ENCODE results near the gene ATXN1. TPM values are rescaled to one million over a fixed set of nuclear protein-coding genes. Genes with fewer than 3 reads are reported as not detected.

Gene ATXN1
- total RNA-seq, 1 experiment from 2014 or later: 27.0 TPM

GRCh38 chr6:16355699-16356446, 405.4 kb downstream of the ATXN1 start:
- Histone ChIP-seq H2AFZ (ENCODE audit: low read length) (no peak overlapping the region), H3K27ac (ENCODE audit: low read length) (peak overlapping the region; percentile 14), H3K36me3 (ENCODE audit: low read depth, low read length) (no peaks in the 10 kb centered on the region), H3K4me3 (ENCODE audit: low read length) (peak overlapping the region; percentile 7; the same call in 1 of the 2 replicates), H3K79me2 (ENCODE audit: low read length) (no peaks in the 10 kb centered on the region), H4K20me1 (ENCODE audit: low read length) (no peaks in the 10 kb centered on the region), H3K27me3 (ENCODE audit: low read length) (no peaks in the 10 kb centered on the region), H3K9ac (ENCODE audit: low read length) (no peak overlapping the region), H3K4me2 (ENCODE audit: low read length) (peak overlapping the region; percentile 68), H3F3A (ENCODE audit: low read length, unreplicated experiment) (no peaks in the 10 kb centered on the region), H3K9me2 (replicated peaks; ENCODE audit: low read length) (no peaks in the 10 kb centered on the region), H3K4me1 (ENCODE audit: insufficient read depth, low read length) (peaks cover 21% of the 10 kb centered on the region), H3K9me3 (ENCODE audit: low read length) (no peaks in the 10 kb centered on the region)
- intact Hi-C loops (cut with micrococcal nuclease): no loop called here
- BruUV-seq (replicated peaks): no TSS peak
- POLR2A ChIA-PET (ENCODE audit: unreplicated experiment): no interaction called here
- CTCF ChIA-PET: interaction anchor here (0.7 kb wide), 1 partner anchor 45 kb away, joined by 3 read pairs; no protein-coding TSS in a partner anchor
- DNase-seq (peak; percentile 77), ATAC-seq (peak; percentile 84)
- TF ChIP-seq, protein P1, sequence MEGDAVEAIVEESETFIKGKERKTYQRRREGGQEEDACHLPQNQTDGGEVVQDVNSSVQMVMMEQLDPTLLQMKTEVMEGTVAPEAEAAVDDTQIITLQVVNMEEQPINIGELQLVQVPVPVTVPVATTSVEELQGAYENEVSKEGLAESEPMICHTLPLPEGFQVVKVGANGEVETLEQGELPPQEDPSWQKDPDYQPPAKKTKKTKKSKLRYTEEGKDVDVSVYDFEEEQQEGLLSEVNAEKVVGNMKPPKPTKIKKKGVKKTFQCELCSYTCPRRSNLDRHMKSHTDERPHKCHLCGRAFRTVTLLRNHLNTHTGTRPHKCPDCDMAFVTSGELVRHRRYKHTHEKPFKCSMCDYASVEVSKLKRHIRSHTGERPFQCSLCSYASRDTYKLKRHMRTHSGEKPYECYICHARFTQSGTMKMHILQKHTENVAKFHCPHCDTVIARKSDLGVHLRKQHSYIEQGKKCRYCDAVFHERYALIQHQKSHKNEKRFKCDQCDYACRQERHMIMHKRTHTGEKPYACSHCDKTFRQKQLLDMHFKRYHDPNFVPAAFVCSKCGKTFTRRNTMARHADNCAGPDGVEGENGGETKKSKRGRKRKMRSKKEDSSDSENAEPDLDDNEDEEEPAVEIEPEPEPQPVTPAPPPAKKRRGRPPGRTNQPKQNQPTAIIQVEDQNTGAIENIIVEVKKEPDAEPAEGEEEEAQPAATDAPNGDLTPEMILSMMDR (conservative IDR thresholded peaks at IDR 0.05; ENCODE audit: low read depth, low read length): no peak
- TF ChIP-seq EZH2 (IDR thresholded peaks at IDR 0.05; ENCODE audit: low read length, unreplicated experiment): no peak
- no peak for TF ChIP-seq EZH2phosphoT487 (IDR thresholded peaks at IDR 0.05; ENCODE audit: borderline replicate concordance, low read length)

DNA sequence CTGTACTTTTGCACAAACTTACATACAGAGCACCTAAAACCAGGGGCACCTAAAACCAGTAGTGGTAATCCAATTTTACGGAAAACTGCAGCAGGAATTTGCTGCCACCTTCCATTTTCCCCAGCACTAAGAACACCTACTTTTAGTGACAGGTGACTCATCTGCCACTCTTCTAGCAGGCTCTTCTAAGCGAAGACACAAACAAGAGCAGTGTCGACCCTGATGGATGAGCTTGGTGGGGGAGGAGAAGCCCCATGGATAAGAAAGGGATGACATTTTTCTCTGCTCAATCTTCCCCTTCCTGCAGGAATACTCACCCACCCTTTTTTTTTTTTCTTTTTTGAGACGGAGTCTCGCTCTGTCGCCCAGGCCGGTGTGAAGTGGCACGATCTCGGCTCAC, 406.0 kb downstream of the ATXN1 start:
- DNase-seq (no peak), ATAC-seq (no peak)
- H3K9me3 ChIP-seq (ENCODE audit: low read length): no peaks in the 10 kb centered on the region
- H3K79me2 ChIP-seq (ENCODE audit: low read length): no peaks in the 10 kb centered on the region
- ChIA-PET POLR2A (ENCODE audit: unreplicated experiment) (no interaction called here), CTCF (no interaction called here)
- no peaks in the 10 kb centered on the region for H4K20me1 ChIP-seq (ENCODE audit: low read length)
- TF ChIP-seq, protein P1 (conservative IDR thresholded peaks at IDR 0.05; ENCODE audit: low read depth, low read length): no peak
- TF ChIP-seq EZH2phosphoT487 (IDR thresholded peaks at IDR 0.05; ENCODE audit: borderline replicate concordance, low read length) (no peak), EZH2 (IDR thresholded peaks at IDR 0.05; ENCODE audit: low read length, unreplicated experiment) (no peak)
- H3K4me2 ChIP-seq (ENCODE audit: low read length): no peak overlapping the region
- no peaks in the 10 kb centered on the region for H3K9me2 ChIP-seq (replicated peaks; ENCODE audit: low read length)
- no TSS peak for BruUV-seq (replicated peaks)
- H3K27me3 ChIP-seq (ENCODE audit: low read length): no peaks in the 10 kb centered on the region
- no peaks in the 10 kb centered on the region for H3F3A ChIP-seq (ENCODE audit: low read length, unreplicated experiment)
- peaks cover 21% of the 10 kb centered on the region for H3K4me1 ChIP-seq (ENCODE audit: insufficient read depth, low read length)
- H3K27ac ChIP-seq (ENCODE audit: low read length): no peak overlapping the region
- no peak overlapping the region for H3K9ac ChIP-seq (ENCODE audit: low read length)
- H3K36me3 ChIP-seq (ENCODE audit: low read depth, low read length): no peaks in the 10 kb centered on the region
- intact Hi-C loops (cut with micrococcal nuclease): no loop called here
- H3K4me3 ChIP-seq (ENCODE audit: low read length): no peak overlapping the region
- no peak overlapping the region for H2AFZ ChIP-seq (ENCODE audit: low read length)

- DNase-seq (no peak), ATAC-seq (no peak)
- POLR2A ChIA-PET (ENCODE audit: unreplicated experiment): no interaction called here
- Histone ChIP-seq H3K36me3 (ENCODE audit: low read depth, low read length) (no peaks in the 10 kb centered on the region), H3K9me2 (replicated peaks; ENCODE audit: low read length) (no peaks in the 10 kb centered on the region), H3K79me2 (ENCODE audit: low read length) (no peaks in the 10 kb centered on the region), H3K9me3 (ENCODE audit: low read length) (no peaks in the 10 kb centered on the region), H3K27ac (ENCODE audit: low read length) (no peak overlapping the region), H2AFZ (ENCODE audit: low read length) (no peak overlapping the region), H3K4me2 (ENCODE audit: low read length) (no peak overlapping the region), H3K27me3 (ENCODE audit: low read length) (no peaks in the 10 kb centered on the region), H3F3A (ENCODE audit: low read length, unreplicated experiment) (no peaks in the 10 kb centered on the region), H3K4me3 (ENCODE audit: low read length) (no peak overlapping the region), H4K20me1 (ENCODE audit: low read length) (no peaks in the 10 kb centered on the region), H3K4me1 (ENCODE audit: insufficient read depth, low read length) (peaks cover 21% of the 10 kb centered on the region), H3K9ac (ENCODE audit: low read length) (no peak overlapping the region)
- CTCF ChIA-PET: interaction anchor here (0.6 kb wide), 1 partner anchor 44 kb away, joined by 3 read pairs; no protein-coding TSS in a partner anchor
- no TSS peak for BruUV-seq (replicated peaks)
- TF ChIP-seq, protein P1 (conservative IDR thresholded peaks at IDR 0.05; ENCODE audit: low read depth, low read length): no peak
- TF ChIP-seq EZH2phosphoT487 (IDR thresholded peaks at IDR 0.05; ENCODE audit: borderline replicate concordance, low read length) (no peak), EZH2 (IDR thresholded peaks at IDR 0.05; ENCODE audit: low read length, unreplicated experiment) (no peak)
- intact Hi-C loops (cut with micrococcal nuclease): no loop called here
Observed at GRCh38 chr6:16354692-16355091, 406.6 kb downstream of the ATXN1 start.

All from PC-3 (cell line).